Measurements from ENCODE around the gene CARMIL1.

Gene CARMIL1

DNA sequence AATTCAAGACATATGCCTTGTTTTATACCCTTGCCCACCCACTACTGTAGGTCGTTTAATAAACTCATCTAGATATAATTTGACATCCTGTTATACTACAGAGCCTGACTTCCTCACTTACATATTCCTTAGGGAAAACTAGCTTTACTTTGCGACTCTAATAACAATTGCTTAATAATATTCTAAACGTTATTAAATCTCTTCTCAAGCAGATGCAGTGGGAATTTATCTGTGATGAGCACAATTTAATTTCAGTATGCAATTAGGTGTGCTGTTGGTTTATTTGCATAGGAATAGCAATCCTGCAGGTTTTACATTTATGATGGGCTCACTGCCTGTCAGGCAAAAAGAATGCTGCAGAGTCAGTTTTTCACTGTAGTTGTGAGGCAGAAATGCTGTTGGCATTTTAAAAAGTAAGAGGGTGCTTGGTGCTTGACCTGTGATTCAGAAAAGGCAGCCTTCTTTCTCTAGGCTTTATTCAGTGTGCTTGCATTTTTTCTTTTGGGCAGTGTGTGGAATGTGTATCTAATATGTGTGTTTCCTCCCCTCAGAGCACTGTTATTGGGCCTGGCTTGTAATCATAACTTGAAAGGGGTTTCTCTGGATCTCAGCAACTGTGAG, 220.6 kb downstream of the CARMIL1 start:
- in situ Hi-C loops (cut with HindIII; ENCODE audit: low pct_unique_long_range_greater_than_20kb, low sequenced_read_pairs): no loop called here
- DNase-seq (ENCODE audit: low read depth in 1 of 2, low spot score in 1 of 2): peak; percentile 33 to 75
- peak; percentile 17; the same call in 1 of the 2 replicates for TF ChIP-seq JUND (IDR thresholded peaks at IDR 0.05; ENCODE audit: low read depth)

- in situ Hi-C loops (cut with HindIII; ENCODE audit: low pct_unique_long_range_greater_than_20kb, low sequenced_read_pairs): no loop called here
- no peak for TF ChIP-seq JUND (IDR thresholded peaks at IDR 0.05; ENCODE audit: low read depth)
- DNase-seq (ENCODE audit: low read depth in 1 of 2, low spot score in 1 of 2): no peak
Observed at GRCh38 chr6:25503686-25504085, 224.5 kb downstream of the CARMIL1 start.

- no peak for DNase-seq (ENCODE audit: low read depth in 1 of 2, low spot score in 1 of 2)
- in situ Hi-C loops (cut with HindIII; ENCODE audit: low pct_unique_long_range_greater_than_20kb, low sequenced_read_pairs): no loop called here
- no peak for TF ChIP-seq JUND (IDR thresholded peaks at IDR 0.05; ENCODE audit: low read depth)
Observed at GRCh38 chr6:25504661-25505060, 225.5 kb downstream of the CARMIL1 start.

DNA sequence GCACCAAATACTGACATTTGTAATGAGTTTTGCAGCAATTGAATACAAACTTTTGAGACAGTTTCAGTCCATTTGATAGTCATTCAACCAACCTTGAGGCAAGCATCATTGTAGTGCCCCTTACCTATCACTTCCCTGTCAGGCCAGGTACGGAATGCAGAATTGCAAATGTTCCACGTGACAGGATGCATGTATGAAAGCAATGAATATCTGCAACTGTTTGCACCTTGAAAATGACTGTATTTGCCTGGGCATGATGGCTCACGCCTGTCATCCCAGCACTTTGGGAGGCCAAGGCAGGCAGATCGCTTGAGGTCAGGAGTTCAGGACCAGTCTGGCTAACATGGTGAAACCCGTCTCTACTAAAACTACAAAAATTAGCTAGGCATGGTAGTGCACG, 226.8 kb downstream of the CARMIL1 start:
- DNase-seq (ENCODE audit: low read depth in 1 of 2, low spot score in 1 of 2): no peak
- in situ Hi-C loops (cut with HindIII; ENCODE audit: low pct_unique_long_range_greater_than_20kb, low sequenced_read_pairs): no loop called here
- no peak for TF ChIP-seq JUND (IDR thresholded peaks at IDR 0.05; ENCODE audit: low read depth)

- no peak for DNase-seq (ENCODE audit: low read depth in 1 of 2, low spot score in 1 of 2)
- TF ChIP-seq JUND (IDR thresholded peaks at IDR 0.05; ENCODE audit: low read depth): no peak
- in situ Hi-C loops (cut with HindIII; ENCODE audit: low pct_unique_long_range_greater_than_20kb, low sequenced_read_pairs): no loop called here
Observed at GRCh38 chr6:25508051-25508450, 228.9 kb downstream of the CARMIL1 start.

- no peak for TF ChIP-seq JUND (IDR thresholded peaks at IDR 0.05; ENCODE audit: low read depth)
- in situ Hi-C loops (cut with HindIII; ENCODE audit: low pct_unique_long_range_greater_than_20kb, low sequenced_read_pairs): no loop called here
Observed at GRCh38 chr6:25511376-25511775, 232.2 kb downstream of the CARMIL1 start.

GRCh38 chr6:25512560-25512959, 233.4 kb downstream of the CARMIL1 start:
- TF ChIP-seq JUND (IDR thresholded peaks at IDR 0.05; ENCODE audit: low read depth): no peak
- in situ Hi-C loops (cut with HindIII; ENCODE audit: low pct_unique_long_range_greater_than_20kb, low sequenced_read_pairs): no loop called here

More at GRCh38 chr6:25511376-25511775, 232.2 kb downstream of the CARMIL1 start:
- DNase-seq (ENCODE audit: low read depth in 1 of 2, low spot score in 1 of 2): no peak

GRCh38 chr6:25519856-25520255, 240.7 kb downstream of the CARMIL1 start:
- in situ Hi-C loops (cut with HindIII; ENCODE audit: low pct_unique_long_range_greater_than_20kb, low sequenced_read_pairs): no loop called here
- no peak for DNase-seq (ENCODE audit: low read depth in 1 of 2, low spot score in 1 of 2)
- no peak for TF ChIP-seq JUND (IDR thresholded peaks at IDR 0.05; ENCODE audit: low read depth)

More at GRCh38 chr6:25512560-25512959, 233.4 kb downstream of the CARMIL1 start:
- DNase-seq (ENCODE audit: low read depth in 1 of 2, low spot score in 1 of 2): no peak

DNA sequence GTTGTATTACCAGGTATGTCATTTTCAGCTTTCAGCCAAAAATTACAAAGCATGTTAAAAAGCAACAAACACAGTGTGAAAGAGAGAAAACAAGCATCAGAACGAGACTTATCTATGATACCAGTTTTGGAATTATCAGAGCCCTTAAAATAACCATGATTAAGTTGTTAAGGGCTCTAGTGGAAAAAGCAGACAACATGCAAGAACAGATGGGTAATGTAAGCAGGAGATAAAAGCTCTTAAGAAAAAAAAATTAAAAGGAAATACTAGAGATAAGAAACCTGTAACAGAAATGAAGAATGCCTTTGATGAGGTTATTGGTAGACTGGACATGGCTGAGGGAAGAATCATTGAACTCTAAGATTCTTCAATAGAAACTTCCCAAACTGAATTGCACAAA, 245.4 kb downstream of the CARMIL1 start:
- DNase-seq (ENCODE audit: low read depth in 1 of 2, low spot score in 1 of 2): no peak
- in situ Hi-C loops (cut with HindIII; ENCODE audit: low pct_unique_long_range_greater_than_20kb, low sequenced_read_pairs): no loop called here
- TF ChIP-seq JUND (IDR thresholded peaks at IDR 0.05; ENCODE audit: low read depth): no peak

DNA sequence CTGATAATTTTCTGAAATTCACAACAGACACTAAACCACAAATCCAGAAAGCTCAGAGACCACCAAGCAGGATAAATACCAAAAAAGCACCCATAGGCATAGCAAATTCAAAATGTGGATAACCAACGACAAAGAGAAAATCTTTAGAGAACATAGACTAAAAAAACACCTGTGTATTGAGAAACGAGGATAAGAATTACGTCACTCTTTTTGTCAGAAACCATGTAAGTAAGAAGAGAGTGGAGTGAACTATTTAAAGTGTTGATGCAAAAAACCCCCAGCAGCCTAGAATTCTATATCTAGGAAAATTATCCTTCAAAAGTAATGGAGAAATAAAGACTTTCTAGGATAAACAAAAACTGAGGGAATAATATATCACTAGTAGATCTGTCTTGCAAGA, 245.9 kb downstream of the CARMIL1 start:
- TF ChIP-seq JUND (IDR thresholded peaks at IDR 0.05; ENCODE audit: low read depth): no peak
- in situ Hi-C loops (cut with HindIII; ENCODE audit: low pct_unique_long_range_greater_than_20kb, low sequenced_read_pairs): no loop called here
- DNase-seq (ENCODE audit: low read depth in 1 of 2, low spot score in 1 of 2): no peak

DNA sequence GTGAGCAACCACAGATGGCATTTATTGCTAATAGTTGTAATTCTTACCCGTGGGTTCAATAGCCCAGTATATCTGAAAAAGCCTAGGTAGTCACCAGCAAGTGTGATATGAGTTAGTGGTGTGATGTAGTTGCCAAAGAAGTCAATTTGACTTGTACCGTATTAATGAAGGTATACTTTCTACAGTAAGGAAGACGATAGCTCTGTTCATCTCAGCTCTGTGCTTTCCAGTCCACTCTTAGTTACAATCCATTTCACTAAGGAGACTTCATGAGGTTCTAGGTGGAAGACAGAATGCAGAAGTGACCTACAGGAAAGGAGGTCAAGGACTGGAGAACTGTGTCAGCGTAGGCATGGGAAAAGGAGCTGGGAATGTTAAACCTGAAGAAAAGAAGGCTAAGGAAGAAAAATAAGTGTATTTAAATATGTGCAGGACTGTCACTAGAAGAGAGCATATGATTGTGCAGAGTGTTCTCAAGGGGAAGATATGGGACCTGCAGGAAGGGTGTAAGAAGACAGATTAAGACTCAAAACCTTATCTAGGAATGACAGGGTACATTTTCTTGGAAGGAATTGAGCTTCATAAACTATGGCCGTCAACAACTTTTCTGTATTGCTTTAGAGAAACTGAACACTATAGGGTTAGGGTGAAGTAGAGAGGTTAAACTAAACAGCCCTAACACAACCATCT, 255.9 kb downstream of the CARMIL1 start:
- in situ Hi-C loops (cut with HindIII; ENCODE audit: low pct_unique_long_range_greater_than_20kb, low sequenced_read_pairs): no loop called here
- no peak for DNase-seq (ENCODE audit: low read depth in 1 of 2, low spot score in 1 of 2)
- TF ChIP-seq JUND (IDR thresholded peaks at IDR 0.05; ENCODE audit: low read depth): no peak

- in situ Hi-C loops (cut with HindIII; ENCODE audit: low pct_unique_long_range_greater_than_20kb, low sequenced_read_pairs): no loop called here
- TF ChIP-seq JUND (IDR thresholded peaks at IDR 0.05; ENCODE audit: low read depth): no peak
- no peak for DNase-seq (ENCODE audit: low read depth in 1 of 2, low spot score in 1 of 2)
Observed at GRCh38 chr6:25535632-25536225, 256.6 kb downstream of the CARMIL1 start.

GRCh38 chr6:25536781-25537180, 257.6 kb downstream of the CARMIL1 start:
- in situ Hi-C loops (cut with HindIII; ENCODE audit: low pct_unique_long_range_greater_than_20kb, low sequenced_read_pairs): no loop called here
- no peak for DNase-seq (ENCODE audit: low read depth in 1 of 2, low spot score in 1 of 2)
- no peak for TF ChIP-seq JUND (IDR thresholded peaks at IDR 0.05; ENCODE audit: low read depth)
